IPS-15b (cell line): Measurements from ENCODE around the gene COLEC11.

Experiments used
- H3K27me3 ChIP-seq: one replicate; pipeline ENCODE4 v1.6.1; 2013; ENCODE audit warnings: low read length; ENCODE audit not compliant: control insufficient read depth, insufficient read depth
- H3K36me3 ChIP-seq: one replicate; pipeline ENCODE4 v1.6.1; 2013; ENCODE audit warnings: low read length; ENCODE audit not compliant: control insufficient read depth, insufficient read depth
- H3K4me1 ChIP-seq: one replicate; pipeline ENCODE4 v1.6.1; 2013; ENCODE audit warnings: mild to moderate bottlenecking, low read length; ENCODE audit not compliant: control insufficient read depth, insufficient read depth
- H3K4me3 ChIP-seq: one replicate; pipeline ENCODE4 v1.5.1; 2013; ENCODE audit warnings: low read depth, low read length
- H3K9ac ChIP-seq: one replicate; pipeline ENCODE4 v1.6.1; 2013; ENCODE audit warnings: low read depth, mild to moderate bottlenecking, low read length
- H3K9me3 ChIP-seq: one replicate; pipeline ENCODE4 v1.6.1; 2013; ENCODE audit warnings: mild to moderate bottlenecking, low read length; ENCODE audit not compliant: control insufficient read depth, insufficient read depth

The COLEC11 gene

GRCh38 chr2:3587021-3587420 is 7.9 kb upstream of the COLEC11 start:
- no peak overlapping the region for H3K9ac ChIP-seq
- no peaks in the 10 kb centered on the region for H3K27me3 ChIP-seq
- H3K4me1 ChIP-seq = no peaks in the 10 kb centered on the region

GRCh38 chr2:3587432-3587831 is 7.5 kb upstream of the COLEC11 start:
- H3K4me3 ChIP-seq = no peak overlapping the region
- peaks cover 3% of the 10 kb centered on the region for H3K36me3 ChIP-seq
- no peaks in the 10 kb centered on the region for H3K9me3 ChIP-seq
- no peaks in the 10 kb centered on the region for H3K27me3 ChIP-seq
- H3K9ac ChIP-seq = no peak overlapping the region
- H3K4me1 ChIP-seq = no peaks in the 10 kb centered on the region

More at GRCh38 chr2:3587021-3587420, 7.9 kb upstream of the COLEC11 start:
- Histone ChIP-seq H3K9me3 (no peaks in the 10 kb centered on the region), H3K4me3 (no peak overlapping the region), H3K36me3 (peaks cover 3% of the 10 kb centered on the region)

- Histone ChIP-seq H3K9ac (no peak overlapping the region), H3K27me3 (no peaks in the 10 kb centered on the region)
Observed at GRCh38 chr2:3588084-3588483, 6.8 kb upstream of the COLEC11 start.

GRCh38 chr2:3589086-3589485 is 5.8 kb upstream of the COLEC11 start:
- H3K4me3 ChIP-seq = no peak overlapping the region
- H3K36me3 ChIP-seq = no peaks in the 10 kb centered on the region
- no peak overlapping the region for H3K9ac ChIP-seq
- H3K4me1 ChIP-seq = no peaks in the 10 kb centered on the region
- H3K9me3 ChIP-seq = no peaks in the 10 kb centered on the region
- no peaks in the 10 kb centered on the region for H3K27me3 ChIP-seq

More at GRCh38 chr2:3588084-3588483, 6.8 kb upstream of the COLEC11 start:
- no peaks in the 10 kb centered on the region for H3K9me3 ChIP-seq
- H3K4me3 ChIP-seq = no peak overlapping the region
- no peaks in the 10 kb centered on the region for H3K4me1 ChIP-seq
- H3K36me3 ChIP-seq = peaks cover 3% of the 10 kb centered on the region

GRCh38 chr2:3595404-3595803 is 492 bp downstream of the COLEC11 start:
- Histone ChIP-seq H3K27me3 (peaks cover 2% of the 10 kb centered on the region), H3K9me3 (no peaks in the 10 kb centered on the region), H3K4me3 (peak overlapping the region; percentile 18), H3K4me1 (peaks cover 3% of the 10 kb centered on the region), H3K9ac (no peak overlapping the region), H3K36me3 (no peaks in the 10 kb centered on the region)

GRCh38 chr2:3595985-3596384 is 1.1 kb downstream of the COLEC11 start:
- Histone ChIP-seq H3K4me1 (peaks cover 3% of the 10 kb centered on the region), H3K9me3 (no peaks in the 10 kb centered on the region), H3K4me3 (no peak overlapping the region), H3K9ac (no peak overlapping the region), H3K36me3 (no peaks in the 10 kb centered on the region), H3K27me3 (peaks cover 2% of the 10 kb centered on the region)

- no peaks in the 10 kb centered on the region for H3K36me3 ChIP-seq
- no peaks in the 10 kb centered on the region for H3K9me3 ChIP-seq
- peaks cover 2% of the 10 kb centered on the region for H3K27me3 ChIP-seq
- H3K4me1 ChIP-seq = peaks cover 3% of the 10 kb centered on the region
- H3K9ac ChIP-seq = no peak overlapping the region
- H3K4me3 ChIP-seq = no peak overlapping the region
Observed at GRCh38 chr2:3596901-3597417, 2.0 kb downstream of the COLEC11 start.

GRCh38 chr2:3597567-3597966 is 2.7 kb downstream of the COLEC11 start:
- no peaks in the 10 kb centered on the region for H3K36me3 ChIP-seq
- H3K27me3 ChIP-seq = peaks cover 2% of the 10 kb centered on the region
- peaks cover 3% of the 10 kb centered on the region for H3K4me1 ChIP-seq
- no peak overlapping the region for H3K9ac ChIP-seq
- no peak overlapping the region for H3K4me3 ChIP-seq
- no peaks in the 10 kb centered on the region for H3K9me3 ChIP-seq

- H3K27me3 ChIP-seq = peaks cover 2% of the 10 kb centered on the region
- H3K9ac ChIP-seq = no peak overlapping the region
- H3K4me3 ChIP-seq = no peak overlapping the region
- no peaks in the 10 kb centered on the region for H3K9me3 ChIP-seq
- H3K36me3 ChIP-seq = no peaks in the 10 kb centered on the region
- H3K4me1 ChIP-seq = peaks cover 3% of the 10 kb centered on the region
Observed at GRCh38 chr2:3598197-3598910, 3.4 kb downstream of the COLEC11 start.

GRCh38 chr2:3598912-3599854 is 4.3 kb downstream of the COLEC11 start:
- Histone ChIP-seq H3K9me3 (no peaks in the 10 kb centered on the region), H3K27me3 (peaks cover 2% of the 10 kb centered on the region), H3K4me1 (peaks cover 3% of the 10 kb centered on the region), H3K36me3 (no peaks in the 10 kb centered on the region), H3K4me3 (no peak overlapping the region), H3K9ac (no peak overlapping the region)

GRCh38 chr2:3600256-3600855 is 5.4 kb downstream of the COLEC11 start:
- H3K27me3 ChIP-seq = no peaks in the 10 kb centered on the region
- H3K9me3 ChIP-seq = no peaks in the 10 kb centered on the region
- no peaks in the 10 kb centered on the region for H3K4me1 ChIP-seq
- H3K36me3 ChIP-seq = no peaks in the 10 kb centered on the region
- no peak overlapping the region for H3K4me3 ChIP-seq
- no peak overlapping the region for H3K9ac ChIP-seq
